ENCODE results near the gene PMM2.
"Not testable (repeated sequence)": the region's sequence is repeated elsewhere in the genome, so short reads cannot be mapped to it uniquely, and the experiment has no call there.

Gene PMM2

GRCh38 chr16:8869212-8869987 is 71.8 kb downstream of the PMM2 start:
- DNase-seq = peak; percentile 38

- not testable (repeated sequence) for DNase-seq
Observed at GRCh38 chr16:8869988-8870241, 72.3 kb downstream of the PMM2 start.

GRCh38 chr16:8872071-8872470 is 74.4 kb downstream of the PMM2 start:
- DNase-seq = no peak

GRCh38 chr16:8872967-8873865 is 75.6 kb downstream of the PMM2 start:
- peak; percentile 23 for DNase-seq

GRCh38 chr16:8873866-8874195 is 76.2 kb downstream of the PMM2 start:
- not testable (repeated sequence) for DNase-seq

- no peak for DNase-seq
Observed at GRCh38 chr16:8874388-8874787, 76.7 kb downstream of the PMM2 start.

GRCh38 chr16:8875317-8875716 is 77.7 kb downstream of the PMM2 start:
- not testable (repeated sequence) for DNase-seq

- no peak for DNase-seq
Observed at GRCh38 chr16:8877894-8878522, 80.4 kb downstream of the PMM2 start.

- DNase-seq = no peak
Observed at GRCh38 chr16:8878523-8878911, 80.9 kb downstream of the PMM2 start.

- DNase-seq = no peak
Observed at GRCh38 chr16:8880839-8881510, 83.3 kb downstream of the PMM2 start.

- DNase-seq = no peak
Observed at GRCh38 chr16:8882041-8882617, 84.5 kb downstream of the PMM2 start, which contains the start of gene LITAFD. TSS of gene LITAFD (plus strand) at chr16:8882351. CDS start at chr16:8884356, 2,005 bp downstream.

- no peak for DNase-seq
Observed at GRCh38 chr16:8882725-8883377, 85.2 kb downstream of the PMM2 start.

GRCh38 chr16:8885674-8886592 is 88.3 kb downstream of the PMM2 start:
- no peak for DNase-seq

GRCh38 chr16:8886593-8887430 is 89.2 kb downstream of the PMM2 start:
- no peak for DNase-seq

GRCh38 chr16:8887431-8887765 is 89.8 kb downstream of the PMM2 start:
- no peak for DNase-seq

GRCh38 chr16:8887952-8888560 is 90.4 kb downstream of the PMM2 start:
- DNase-seq = peak; percentile 20

- DNase-seq = no peak
Observed at GRCh38 chr16:8888951-8889892, 91.6 kb downstream of the PMM2 start.

GRCh38 chr16:8889893-8890548 is 92.4 kb downstream of the PMM2 start:
- no peak for DNase-seq

Measured in OCI-M1 (cell line).